HG03039 (cell line): ENCODE results near the gene PSMD6.
A peak's percentile ranks its signal among the peaks of the same experiment; 100 is the strongest.

ENCODE experiments used
- ATAC-seq: cut with Tn5 transposase; IDR thresholded peaks from one replicate; pipeline ENCODE4 v1.9.1; 2021; ENCODE audit warnings: mild to moderate bottlenecking, moderate library complexity; ENCODE audit not compliant: unreplicated experiment

The PSMD6 gene

DNA sequence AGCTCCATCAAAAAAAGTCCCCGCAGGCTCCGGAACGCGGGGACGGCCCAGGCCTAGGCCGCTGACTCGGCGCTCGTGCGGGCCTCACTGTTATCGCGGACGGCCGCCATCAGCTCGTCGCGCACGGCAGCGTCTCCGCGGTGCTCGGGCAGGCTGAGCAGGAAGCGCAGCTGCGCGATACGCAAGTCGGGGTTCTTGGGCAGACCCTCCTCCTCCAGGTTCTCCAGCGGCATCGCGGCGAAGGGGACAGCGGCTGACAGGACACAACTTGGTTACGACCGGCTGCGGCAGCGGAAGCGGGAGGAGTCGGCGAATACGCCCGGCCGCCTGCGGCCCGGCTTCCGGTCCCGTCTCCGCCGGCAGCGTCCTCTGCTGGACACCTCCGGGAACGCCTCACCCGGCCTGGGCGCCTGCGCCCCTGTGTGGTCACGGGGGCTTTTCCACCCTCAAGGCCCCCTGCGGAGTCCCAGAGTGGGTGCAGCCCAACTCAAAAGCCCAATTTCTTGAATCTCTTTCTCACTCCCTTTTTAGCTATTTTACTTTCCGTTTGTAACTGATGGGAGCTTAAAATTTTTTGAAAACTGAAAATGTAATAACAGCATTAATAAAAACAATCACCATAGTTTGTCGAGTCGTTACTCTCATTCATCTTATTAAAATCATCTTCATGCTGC, at the start of gene PSMD6:
PSMD6 (minus strand) TSS at position 308 of the 674 bp plus-strand sequence; CDS start at position 233, 75 bp downstream.
- ATAC-seq, result peak; percentile 99

DNA sequence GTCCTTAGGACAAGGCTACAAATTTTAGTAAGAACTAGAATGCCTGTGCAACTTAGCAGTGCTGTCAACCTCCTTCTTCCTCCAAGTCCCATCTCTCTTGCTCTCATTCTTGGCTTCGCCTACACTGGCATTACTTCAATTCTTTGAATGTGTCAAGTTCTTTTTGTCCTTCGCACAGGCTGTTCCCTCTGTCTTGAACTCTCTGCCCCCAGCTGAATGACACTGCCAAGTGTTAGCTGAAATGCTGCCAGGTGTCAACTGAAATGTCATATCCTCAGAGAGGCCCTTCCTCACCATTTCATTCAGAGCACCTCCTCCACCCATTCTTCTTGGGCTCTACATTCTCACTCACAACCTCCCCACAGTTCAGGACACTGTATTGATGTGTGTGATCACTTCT, 48.8 kb upstream of the PSMD6 start:
- ATAC-seq, result no peak

DNA sequence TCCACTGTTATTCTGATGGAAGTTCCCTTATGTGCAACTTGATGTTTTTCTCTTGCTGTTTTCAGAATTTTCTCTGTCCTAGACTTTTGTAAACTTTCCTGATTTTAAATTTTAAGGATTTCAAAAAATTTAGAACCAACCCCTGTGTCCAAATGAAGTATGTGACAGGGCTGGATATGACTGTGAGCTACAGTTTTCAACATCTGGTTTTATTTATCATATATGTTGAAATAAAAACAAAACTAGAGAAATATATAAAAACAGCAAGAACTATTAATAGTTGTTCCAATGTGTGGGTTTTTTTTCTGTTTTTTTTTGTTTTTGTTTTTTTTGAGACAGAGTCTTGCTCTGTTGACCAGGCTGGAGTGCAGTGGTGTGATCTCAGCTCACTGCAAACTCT, 47.4 kb upstream of the PSMD6 start:
- no peak for ATAC-seq

DNA sequence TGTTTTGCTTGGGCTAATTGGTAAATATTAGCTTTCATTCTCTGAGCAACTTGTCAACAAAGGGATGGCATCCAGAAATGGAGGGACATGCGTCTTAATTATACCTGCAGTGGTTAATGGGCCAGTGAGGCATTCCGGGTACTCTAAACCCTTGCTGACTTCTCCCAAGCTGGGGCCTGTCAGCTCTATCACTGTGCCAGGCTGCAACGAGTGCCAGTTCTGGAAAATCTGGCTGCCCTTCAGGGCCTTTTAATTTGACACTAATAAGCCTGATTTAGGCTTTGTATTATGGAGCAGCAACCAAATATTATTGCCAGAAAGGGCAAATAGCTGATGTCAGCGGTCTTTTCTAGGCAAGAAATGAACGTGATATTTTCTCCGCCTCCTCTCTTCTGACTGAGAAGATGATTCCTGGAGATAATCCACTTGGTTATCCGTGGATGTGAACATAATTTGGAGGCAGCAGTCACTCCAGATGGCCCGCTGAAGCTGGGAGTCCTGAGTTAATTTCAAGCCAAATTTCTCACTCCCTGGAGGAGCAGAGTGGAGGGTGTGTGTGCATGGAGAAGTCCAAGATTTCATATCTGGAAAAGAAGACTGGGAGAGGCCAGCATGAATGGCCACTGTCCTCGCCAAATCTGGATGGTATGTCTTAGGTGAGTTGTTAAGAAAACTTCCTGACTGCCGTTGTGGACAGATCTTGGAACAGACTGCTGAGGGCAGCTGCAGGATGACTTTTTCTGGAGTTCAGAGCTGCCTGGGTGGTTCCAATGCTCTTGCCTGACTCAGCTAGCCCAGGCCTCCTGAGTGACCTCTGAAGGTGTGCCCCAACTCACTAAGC, 44.4 kb upstream of the PSMD6 start:
- ATAC-seq, result no peak

DNA sequence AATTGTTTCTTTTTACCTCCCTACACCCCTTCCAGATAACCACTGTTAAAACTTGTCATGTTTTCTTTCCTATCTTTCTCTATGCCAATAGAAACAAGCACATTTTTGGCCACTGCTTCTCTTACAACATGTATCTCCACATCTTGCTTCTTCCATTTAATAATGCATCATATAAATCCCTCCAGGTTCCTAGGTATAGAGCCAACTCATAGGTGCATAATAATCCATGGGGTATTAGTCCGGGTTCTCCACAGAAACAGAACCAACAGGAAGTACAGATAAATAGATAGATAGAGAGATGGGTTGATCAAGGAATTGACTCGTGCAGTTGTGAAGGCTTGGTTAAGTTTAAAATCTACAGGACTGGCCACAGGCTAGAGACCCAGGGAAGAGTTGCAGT, 41.5 kb upstream of the PSMD6 start:
- ATAC-seq, result no peak

DNA sequence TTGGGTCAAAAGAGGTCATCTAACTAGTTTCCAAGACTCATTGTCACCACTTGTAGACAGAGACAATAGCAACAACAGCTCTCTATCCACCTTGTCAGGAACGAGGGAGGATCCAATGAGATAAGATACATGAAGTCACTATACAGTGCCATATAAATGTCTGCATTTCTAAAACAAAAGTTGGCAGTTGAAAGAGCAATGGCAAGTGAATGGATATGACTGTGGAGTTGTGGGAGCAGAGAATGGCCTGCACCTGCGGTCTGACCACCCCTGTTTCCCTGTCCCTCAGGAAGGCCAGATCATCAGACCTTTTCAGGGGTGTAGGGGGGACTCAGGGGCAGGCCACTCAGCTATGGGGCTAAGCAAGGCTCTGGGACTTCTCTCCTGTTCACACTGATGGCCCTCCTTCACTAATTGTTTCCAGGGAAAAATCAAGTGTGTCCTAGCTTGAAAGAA, 40.7 kb upstream of the PSMD6 start:
- no peak for ATAC-seq

DNA sequence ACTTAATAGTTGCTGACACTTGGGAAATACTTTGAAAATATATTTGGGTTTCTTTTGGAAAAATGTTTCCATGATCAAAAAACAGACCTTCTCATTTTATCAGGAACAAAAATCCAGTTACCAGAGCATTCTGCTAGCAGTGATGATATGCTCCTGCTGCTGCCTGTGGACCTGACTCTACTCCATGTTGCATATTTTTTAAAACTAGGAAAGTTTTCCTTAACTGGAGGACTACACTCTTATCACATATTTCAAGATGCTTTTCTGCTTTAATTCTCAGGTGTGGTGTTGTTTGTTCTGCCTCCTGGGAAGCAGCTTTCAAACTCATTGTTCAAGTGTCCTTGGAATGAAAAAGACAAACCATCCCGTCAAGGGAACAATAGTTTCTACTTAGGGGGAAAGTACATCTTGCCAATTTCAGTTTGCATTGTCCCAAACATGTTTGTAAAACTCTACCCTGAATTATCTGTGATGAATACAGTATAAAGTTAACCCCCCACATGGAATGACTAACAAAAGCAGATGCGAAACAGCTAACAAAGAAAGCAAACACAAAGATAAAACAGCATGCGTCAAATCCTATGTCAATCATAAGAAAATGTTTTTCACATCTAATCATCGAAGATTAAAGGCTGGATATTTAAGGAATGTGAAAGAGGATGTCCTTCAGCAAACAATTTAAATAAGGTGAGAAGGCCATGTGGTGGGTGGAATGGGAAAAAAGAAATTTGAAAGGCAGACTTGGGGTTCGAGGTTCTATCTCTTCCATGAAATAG, 40.1 kb upstream of the PSMD6 start:
- ATAC-seq, result no peak

DNA sequence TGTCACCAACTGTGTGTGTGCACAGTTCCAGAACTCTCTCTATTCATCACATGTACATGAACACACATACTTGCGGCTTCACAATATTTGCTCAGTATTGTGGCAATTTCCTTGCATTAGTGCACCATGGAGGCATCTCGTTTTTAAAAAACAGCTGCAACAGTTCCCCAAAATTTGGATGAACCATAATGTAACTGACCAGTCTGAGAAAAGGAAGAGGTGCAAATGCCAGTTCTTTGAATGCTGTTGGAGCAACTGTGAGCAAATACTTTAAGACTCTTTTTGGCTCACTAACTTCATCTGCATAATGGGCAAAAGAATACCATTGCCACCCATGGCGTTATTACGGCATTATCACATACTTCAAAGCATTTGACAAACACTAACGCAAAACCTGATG, 38.3 kb upstream of the PSMD6 start:
- no peak for ATAC-seq

DNA sequence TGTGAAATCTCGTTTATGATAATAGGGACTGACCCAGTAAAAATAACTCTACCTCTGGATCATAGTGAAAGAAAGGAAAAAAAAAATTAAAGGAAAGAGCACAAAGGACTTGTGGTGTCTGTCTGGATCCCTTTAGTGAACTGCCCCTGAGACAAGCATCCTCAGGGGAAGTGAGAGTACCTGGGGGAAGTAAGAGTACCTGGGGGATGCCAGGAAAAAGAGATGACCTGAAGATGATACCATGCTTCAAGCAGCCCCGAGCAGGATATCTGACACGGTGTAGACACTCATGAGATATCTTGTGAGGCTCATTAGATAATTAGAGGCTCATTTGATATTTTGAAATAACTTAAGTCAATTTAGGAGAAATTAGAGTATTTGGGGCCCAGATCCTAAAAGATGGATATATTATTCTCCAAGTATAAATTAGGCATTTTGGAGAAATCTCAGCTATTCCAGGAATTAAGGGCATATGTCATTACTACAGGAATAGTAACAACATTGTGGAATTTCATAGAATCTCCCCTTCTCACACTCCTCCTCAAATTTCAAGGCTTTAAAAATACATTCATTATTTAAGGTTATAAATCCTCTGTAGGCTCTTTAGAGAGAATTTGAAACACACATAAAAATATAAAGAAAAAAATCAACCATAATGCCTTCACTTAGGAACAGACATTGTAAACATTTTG, 36.3 kb upstream of the PSMD6 start:
- no peak for ATAC-seq

DNA sequence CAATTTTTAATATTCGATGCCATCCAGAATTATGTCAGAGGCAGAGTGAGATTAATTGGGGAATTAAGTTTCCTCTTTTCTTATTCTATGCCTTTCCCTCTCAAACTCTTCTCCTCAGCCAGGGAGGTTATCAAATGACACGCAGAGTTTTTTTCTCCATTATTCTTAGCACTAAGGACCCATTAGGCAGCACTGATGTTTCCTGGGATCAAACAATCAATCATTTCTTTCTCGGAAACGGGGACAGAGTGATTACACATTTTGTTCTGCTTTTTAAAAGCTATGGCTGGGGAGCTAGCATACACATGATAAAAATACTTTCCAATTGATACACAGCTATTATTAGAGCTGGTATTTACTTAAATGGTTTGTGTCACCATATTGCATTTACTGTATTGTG, 35.3 kb upstream of the PSMD6 start:
- no peak for ATAC-seq

DNA sequence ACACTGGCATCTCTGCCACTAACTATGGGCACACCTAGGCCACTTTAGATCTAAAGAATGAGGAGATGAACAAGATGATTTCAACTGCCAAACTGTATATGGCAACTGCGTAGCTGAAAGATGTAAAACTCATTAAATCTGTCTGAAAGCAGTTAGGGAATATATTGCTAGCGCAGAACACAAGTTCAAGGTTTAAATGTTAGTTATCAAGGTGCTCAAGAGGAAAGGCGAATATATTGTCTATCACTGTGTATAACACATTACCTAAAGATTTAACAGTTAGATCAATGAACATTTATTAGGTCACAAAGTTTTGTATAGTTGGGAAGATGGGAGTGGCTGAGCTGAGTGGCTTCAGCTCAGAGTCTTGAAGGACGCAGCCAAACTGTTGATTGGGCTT, 33.9 kb upstream of the PSMD6 start:
- no peak for ATAC-seq

DNA sequence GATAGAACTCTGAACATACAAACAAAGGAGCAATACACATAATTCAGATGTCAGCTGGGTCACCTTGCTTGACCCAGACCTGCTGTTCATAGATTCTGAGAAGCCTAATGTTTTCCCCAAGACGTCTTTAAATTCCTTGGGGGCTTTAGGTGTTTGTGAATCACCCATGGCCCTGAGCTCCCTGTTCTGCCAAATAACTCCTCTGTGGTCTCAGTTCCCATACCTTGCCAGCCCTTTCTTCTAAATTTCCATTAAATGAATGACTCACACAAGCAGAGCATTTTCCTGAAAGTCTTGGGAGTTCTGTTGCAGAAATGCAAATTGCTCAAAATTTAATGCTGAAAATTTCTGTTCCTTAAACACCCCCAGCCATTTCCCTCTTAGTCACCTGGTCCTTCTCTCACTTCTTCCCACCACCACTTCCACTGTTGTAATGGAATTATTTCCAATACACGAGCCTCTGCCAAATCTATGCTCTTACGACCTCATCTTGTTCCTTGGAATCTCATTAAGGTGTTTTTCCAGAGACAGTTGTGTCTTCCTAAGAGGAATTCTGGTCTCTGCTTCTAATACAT, 33.4 kb upstream of the PSMD6 start:
- no peak for ATAC-seq

DNA sequence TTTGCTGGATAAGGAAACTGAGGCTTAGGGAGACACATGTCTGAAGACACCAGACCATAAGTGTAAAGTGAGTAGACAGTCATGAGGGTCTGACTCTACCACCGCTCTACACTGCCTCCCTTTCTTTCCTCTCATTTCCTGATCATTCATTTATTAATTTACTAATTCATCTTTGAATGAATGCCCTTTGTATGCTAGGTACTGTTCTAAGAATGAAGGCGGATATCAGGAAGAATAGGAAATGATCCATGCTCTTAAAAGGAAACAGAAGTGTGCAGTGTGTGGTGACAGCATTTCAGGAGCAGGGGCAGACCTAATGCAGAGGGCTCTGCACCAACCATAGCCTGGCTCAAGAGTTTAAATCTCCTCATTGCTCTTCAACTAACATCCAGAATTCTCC, 31.8 kb upstream of the PSMD6 start:
- ATAC-seq, result no peak

DNA sequence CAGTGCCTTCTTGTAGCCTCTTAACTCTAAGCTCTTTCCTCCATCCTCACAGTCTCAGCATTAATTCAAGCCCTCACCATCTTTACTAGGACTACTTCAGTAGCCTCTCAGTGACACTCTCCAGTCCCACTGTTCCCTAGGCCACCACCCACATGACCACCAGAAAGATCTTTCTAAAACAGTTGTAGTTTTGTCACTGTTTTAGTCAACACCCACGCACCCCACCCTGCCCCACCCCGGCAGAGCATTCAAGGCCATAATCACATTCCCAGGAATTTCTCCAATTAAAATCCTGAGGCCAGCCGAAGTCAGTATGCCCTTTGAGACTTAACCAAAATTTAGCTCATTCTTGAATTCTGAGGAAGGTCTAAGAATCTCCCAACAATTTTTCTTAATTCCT, 31.2 kb upstream of the PSMD6 start:
- no peak for ATAC-seq

DNA sequence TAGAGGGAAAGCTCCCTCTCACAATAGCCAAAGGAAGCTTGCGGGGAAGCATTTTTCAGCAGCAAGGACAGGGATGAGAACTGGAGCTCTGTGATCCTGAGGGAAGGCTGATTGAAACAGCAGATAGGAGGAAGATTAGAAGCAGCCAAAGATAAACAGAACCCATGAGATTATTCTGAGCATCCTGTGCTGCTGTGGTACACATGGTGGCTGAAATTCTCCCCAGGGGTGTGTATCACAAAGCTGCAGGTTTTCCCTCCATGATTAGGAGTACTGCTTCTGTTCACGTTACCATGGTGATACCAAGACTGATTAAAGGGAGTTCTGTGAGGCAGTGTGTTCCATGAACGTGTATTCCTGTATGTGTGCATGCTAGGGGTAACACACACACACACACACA, 30.3 kb upstream of the PSMD6 start:
- ATAC-seq, result no peak

DNA sequence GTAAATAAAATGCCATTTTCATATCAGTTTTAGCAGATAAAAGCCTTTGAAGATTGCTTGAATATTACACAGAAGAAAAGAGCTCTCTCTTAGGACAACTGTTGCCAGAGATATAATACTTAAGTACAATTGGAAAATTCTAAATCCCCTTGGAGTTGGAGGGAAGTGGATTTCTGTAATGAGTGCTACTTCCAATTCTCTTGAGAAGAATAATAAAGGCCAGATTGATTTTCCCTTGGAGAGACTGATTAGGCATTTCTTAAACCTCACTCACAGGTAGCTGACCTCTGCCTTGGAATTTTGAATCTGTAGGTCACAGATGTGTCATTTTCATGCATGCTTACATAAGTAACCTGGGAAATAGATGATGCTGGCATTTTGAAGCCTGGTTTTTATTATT, 29.8 kb upstream of the PSMD6 start:
- no peak for ATAC-seq

DNA sequence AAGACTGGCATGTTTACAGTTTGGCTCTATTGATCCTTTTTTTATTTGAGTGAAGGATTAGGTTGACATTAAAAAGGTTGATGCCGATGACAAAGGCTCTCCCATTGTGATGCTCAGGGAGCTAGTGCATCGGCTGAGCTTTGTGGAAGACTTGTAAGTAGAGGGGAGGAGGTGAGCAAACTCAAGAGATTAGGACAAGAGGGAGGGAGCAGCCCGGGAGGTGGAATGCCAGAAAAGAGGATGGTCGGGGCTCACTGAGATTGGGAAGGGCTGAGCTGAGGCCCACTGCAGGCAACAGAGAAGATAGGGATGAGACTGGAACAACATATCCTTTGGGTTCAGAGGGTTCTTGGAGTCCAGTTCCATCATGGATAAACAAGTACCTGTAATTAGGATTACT, 26.5 kb upstream of the PSMD6 start:
- ATAC-seq, result no peak

DNA sequence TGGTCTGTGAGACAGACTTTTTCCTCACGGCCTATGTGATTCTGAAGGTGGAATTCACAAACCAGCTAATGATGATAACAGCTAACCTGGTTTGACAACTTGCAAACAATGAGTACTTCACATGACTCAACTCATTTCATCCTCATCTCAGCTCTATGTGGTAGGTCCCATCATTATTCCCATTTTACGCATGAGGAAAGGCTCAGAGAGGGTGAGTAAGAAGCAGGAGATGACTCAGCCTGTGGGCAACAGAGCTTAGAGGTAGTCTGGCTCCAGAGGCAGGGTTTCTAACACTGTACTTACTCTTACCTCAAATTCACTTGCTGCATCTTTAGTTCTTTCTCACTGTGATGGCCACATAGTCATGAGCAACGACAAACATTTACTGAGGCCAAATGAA, 25.8 kb upstream of the PSMD6 start:
- ATAC-seq, result no peak

DNA sequence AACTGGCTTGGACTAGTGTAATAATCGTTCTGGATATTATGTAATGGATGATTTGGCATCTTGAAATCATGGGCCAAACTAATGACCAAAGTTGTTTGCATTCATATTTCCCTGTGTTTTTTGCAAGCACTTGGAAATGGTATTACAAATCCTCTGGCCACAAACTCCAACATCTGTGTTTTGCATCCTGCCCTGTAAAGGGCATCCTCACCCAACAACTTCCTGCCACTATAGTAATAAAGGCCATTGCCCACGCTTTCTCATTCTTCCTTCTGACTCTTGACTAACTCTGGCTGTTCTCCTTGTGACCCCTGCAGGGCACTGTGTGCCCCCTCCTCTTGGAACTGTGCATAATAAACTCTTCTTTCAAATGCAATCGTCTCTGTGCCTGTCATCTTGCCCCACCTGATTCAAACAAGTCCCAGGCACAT, 25.4 kb upstream of the PSMD6 start:
- no peak for ATAC-seq

DNA sequence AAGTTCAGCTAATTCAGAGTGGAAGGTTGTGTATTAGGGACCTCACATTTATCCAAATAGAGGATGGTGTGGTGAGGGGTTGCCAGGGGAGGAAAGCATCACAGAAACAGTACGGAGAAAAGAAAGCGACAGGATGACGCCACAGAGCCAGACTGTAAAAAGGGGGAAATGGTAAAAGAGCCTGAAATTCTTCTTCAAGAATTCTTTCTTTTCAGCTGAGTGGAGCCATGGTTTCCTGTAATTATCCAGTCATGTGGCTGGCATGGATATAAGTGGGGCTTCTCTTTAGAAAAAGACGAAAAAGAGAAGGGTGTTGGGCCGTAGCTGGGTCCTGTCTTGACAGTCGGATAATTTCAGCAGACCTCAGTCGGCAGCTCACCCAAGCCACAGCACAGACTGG, 24.5 kb upstream of the PSMD6 start:
- ATAC-seq, result no peak
